Transverse colon (tissue), 4 donors: ENCODE measurements around the gene POC1A. TPM values are rescaled to one million over a fixed set of nuclear protein-coding genes. Genes with fewer than 3 reads are reported as not detected.

ENCODE experiments used
- DNase-seq: peaks from one replicate; pipeline ENCODE4 v3.0.0-alpha.2; 2019
- H3K27ac ChIP-seq, 4 donors: fragments of 200-600 bp; sonication (generic); 2 replicates each; pipeline ENCODE4 v1.5.1; 2016 to 2018; ENCODE audit warnings: inconsistent platforms in 4 of 4
- H3K27me3 ChIP-seq: fragments of 200-600 bp; sonication (generic); 2 replicates; pipeline ENCODE4 v1.5.1; 2017; ENCODE audit warnings: inconsistent platforms
- H3K36me3 ChIP-seq, 4 donors: fragments of 200-600 bp; sonication (generic); 2 replicates each; pipeline ENCODE4 v1.5.1; 2017 to 2019; ENCODE audit warnings: inconsistent platforms in 4 of 4
- H3K4me1 ChIP-seq, 4 donors: fragments of 200-600 bp; sonication (generic); 2 replicates each; pipeline ENCODE4 v1.5.1; 2017 to 2020; ENCODE audit warnings: inconsistent platforms in 4 of 4
- H3K4me3 ChIP-seq, 4 donors: fragments of 200-600 bp; sonication (generic); 1 replicate in 1 of 4; 2 replicates in 3 of 4; pipeline versions ENCODE4 v1.5.1 to v1.6.1; 2017 to 2019; ENCODE audit warnings: inconsistent platforms in 4 of 4
- H3K9me3 ChIP-seq, 2 donors: fragments of 200-600 bp; sonication (generic); 2 replicates each; pipeline ENCODE4 v1.5.1; 2017 to 2019; ENCODE audit warnings: inconsistent platforms in 2 of 2
- EP300 ChIP-seq: sonication (generic); formaldehyde crosslinking; IDR thresholded peaks from one replicate; pipeline ENCODE4 v1.6.1; 2017; ENCODE audit warnings: antibody characterized with exemption, low read depth
- POLR2A ChIP-seq: fragments of 450-650 bp; IDR thresholded peaks from one replicate; pipeline ENCODE4 v1.6.1; 2016; ENCODE audit warnings: antibody characterized with exemption, mild to moderate bottlenecking, moderate library complexity
- POLR2AphosphoS5 ChIP-seq, 3 donors: sonication (generic); formaldehyde crosslinking; IDR thresholded peaks; one replicate each; pipeline ENCODE4 v1.6.1; 2016; ENCODE audit warnings: antibody characterized with exemption in 3 of 3
- WGBS, 2 donors: methylation state at CpG; one replicate each; pipeline ENCODE4 v1.1.5; 2018; ENCODE audit warnings: low coverage in 1 of 2; 5-methylcytosine and 5-hydroxymethylcytosine counted together
- in situ Hi-C, 4 donors: fragments of 200-750 bp; cut with MboI; loops; one replicate each; pipeline versions ENCODE4 v1.15.0 to v1.15.1; 2017; ENCODE audit warnings: low sequenced_read_pairs in 3 of 4, low pct_ligation_motif_present in 1 of 4, low pct_unique_long_range_greater_than_20kb in 1 of 4
- intact Hi-C: fragments of 100-400 bp; cut with DNase I; formaldehyde crosslinking; loops from one replicate; pipeline ENCODE4 v1.15.1; 2023; ENCODE audit warnings: low total_unique reads
- total RNA-seq, 4 donors: library from RNA; depleted of rRNA; stranded (reverse); fragments of >200 nt; gene quantifications; one replicate each; pipeline ENCODE4 v1.1.0, GENCODE V29; 2016
- TF ChIP-seq, protein P1 (sequence below), 5 experiments: fragments of 200-600 bp in 3 of 5; fragments of 450-650 bp in 2 of 5; sonication (generic) in 3 of 5; IDR thresholded peaks; 1 replicate in 2 of 5; 2 replicates in 3 of 5; pipeline ENCODE4 v1.5.1; 2016 to 2017; ENCODE audit warnings: antibody characterized with exemption in 5 of 5, inconsistent platforms in 3 of 5, mild to moderate bottlenecking in 2 of 5, moderate library complexity in 1 of 5

The POC1A gene
- total RNA-seq, 4 donors from 2014 or later = 0.80 to 3.1 (median 2.2) TPM; not detected in 1

DNA sequence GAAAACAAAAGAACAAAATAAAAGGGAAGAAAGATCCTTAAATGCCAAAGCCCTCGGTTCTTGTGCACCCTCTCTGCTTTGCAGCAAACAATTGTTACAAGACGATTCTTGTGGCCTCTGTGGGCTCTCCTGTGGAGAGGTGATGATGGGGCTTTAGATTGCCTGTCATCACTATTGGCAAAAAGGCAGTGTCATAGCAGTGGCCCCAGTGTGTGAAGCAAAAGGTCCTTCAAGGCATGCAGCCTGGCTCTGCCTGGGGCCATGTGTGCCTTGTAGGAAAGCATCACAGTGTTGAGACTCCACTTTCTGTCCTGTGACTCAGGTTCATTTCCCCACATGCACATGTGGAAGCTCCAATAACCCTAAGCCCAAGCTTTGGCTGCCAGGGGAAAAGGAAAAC lies 43.7 kb downstream of the POC1A start:
- Histone ChIP-seq H3K27ac (no peak overlapping the region), H3K36me3 (no peaks in the 10 kb centered on the region), H3K27me3 (no peaks in the 10 kb centered on the region), H3K9me3 (no peaks in the 10 kb centered on the region), H3K4me3 (no peak overlapping the region), H3K4me1 (no peaks in the 10 kb centered on the region)
- TF ChIP-seq POLR2A (no peak), EP300 (no peak), POLR2AphosphoS5 (IDR thresholded peaks at IDR 0.05) (no peak)
- TF ChIP-seq, protein P1, sequence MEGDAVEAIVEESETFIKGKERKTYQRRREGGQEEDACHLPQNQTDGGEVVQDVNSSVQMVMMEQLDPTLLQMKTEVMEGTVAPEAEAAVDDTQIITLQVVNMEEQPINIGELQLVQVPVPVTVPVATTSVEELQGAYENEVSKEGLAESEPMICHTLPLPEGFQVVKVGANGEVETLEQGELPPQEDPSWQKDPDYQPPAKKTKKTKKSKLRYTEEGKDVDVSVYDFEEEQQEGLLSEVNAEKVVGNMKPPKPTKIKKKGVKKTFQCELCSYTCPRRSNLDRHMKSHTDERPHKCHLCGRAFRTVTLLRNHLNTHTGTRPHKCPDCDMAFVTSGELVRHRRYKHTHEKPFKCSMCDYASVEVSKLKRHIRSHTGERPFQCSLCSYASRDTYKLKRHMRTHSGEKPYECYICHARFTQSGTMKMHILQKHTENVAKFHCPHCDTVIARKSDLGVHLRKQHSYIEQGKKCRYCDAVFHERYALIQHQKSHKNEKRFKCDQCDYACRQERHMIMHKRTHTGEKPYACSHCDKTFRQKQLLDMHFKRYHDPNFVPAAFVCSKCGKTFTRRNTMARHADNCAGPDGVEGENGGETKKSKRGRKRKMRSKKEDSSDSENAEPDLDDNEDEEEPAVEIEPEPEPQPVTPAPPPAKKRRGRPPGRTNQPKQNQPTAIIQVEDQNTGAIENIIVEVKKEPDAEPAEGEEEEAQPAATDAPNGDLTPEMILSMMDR (IDR thresholded peaks at IDR 0.05) = no peak
- in situ Hi-C loops (no loop called here), intact Hi-C loops (no loop called here)
- DNase-seq = no peak
- WGBS, 2 donors = 73 to 89% methylated on average over 2 of the region's 2 CpGs

DNA sequence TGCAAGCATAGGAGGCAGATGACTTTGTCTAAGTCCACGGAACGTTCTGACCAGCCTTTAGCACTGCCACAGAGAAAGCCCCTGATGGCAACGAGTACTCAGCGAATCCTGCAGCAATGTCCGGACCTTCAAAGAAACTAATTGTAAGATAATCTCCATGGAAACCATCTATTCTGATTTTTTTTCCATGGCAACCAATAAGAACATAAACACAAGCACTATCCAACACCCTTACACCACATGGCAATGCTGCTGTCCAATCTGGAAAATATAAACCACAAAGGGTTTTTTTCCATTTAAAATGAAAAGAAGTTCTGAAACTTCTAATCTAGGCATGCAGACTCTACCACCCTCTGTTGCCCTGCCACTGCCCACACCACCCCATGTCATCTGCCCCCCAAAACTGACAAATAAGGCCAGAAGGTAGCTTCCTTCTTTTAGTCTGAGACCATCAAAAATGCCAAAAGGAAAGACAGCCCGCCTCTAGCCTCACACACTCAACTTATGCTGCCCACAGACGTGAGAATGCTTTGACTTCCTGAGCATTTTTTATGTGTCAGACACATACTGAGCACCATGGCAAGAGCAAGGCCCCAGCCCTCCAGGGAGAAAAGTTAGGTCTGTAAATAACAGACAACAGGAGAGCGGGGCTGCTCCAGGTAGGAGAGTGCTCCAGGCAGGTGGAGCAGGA lies 44.5 kb downstream of the POC1A start:
- intact Hi-C loops (no loop called here), in situ Hi-C loops (no loop called here)
- Histone ChIP-seq H3K4me3 (no peak overlapping the region), H3K27me3 (no peaks in the 10 kb centered on the region), H3K36me3 (no peaks in the 10 kb centered on the region), H3K4me1 (no peaks in the 10 kb centered on the region), H3K9me3 (no peaks in the 10 kb centered on the region), H3K27ac (no peak overlapping the region)
- no peak for TF ChIP-seq EP300
- no peak for TF ChIP-seq POLR2A
- TF ChIP-seq POLR2AphosphoS5 (IDR thresholded peaks at IDR 0.05) = no peak
- TF ChIP-seq, protein P1 (IDR thresholded peaks at IDR 0.05) = no peak
- 60 to 78% methylated on average over 2 to 8 of the region's 8 CpGs for WGBS, 2 donors
- DNase-seq = no peak

DNA sequence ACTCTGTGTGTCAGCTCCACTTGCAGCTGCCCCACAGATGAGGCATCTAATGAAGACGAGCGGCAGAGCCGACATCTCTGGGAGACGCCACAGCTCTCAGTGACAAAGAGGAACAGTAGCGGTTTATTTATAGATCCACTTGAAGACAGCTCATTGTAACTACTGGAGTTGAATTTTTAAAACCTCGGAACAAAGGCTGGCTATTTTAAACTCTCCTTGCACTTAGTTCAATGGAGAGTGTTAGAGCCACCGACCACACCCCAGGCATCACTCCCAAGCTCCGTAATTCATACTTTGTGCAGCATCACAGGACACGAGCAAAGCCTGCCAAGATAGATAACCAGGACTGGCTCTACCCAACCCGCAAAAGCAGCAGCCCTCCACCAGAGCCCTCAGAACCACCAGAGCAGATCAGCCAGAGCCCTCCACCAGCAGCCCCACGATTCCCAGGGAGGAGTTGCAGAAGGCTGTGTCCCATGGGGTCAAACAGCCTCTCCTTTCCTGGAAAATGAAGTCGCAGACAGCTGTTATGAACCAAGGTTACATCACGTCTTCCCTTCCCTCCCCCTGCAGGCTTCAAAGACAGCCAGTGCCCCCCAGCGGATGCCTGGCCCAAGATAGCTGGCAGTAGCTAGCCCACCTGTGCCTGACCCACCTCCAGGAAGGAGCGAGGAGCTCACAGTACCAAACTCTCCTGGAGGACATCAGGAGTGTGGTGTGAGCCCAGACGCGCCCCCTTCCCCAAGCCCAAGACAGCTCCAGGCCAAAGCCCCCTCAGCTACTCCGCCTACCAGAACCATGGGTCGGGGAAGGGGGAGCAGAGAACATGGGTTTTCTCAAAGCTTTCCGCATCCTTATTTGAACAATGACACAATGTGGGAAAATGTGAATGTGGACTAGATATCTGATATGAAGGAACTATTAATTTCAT lies 45.7 kb downstream of the POC1A start:
- Histone ChIP-seq H3K27me3 (no peaks in the 10 kb centered on the region), H3K27ac (no peak overlapping the region), H3K4me1 (no peaks in the 10 kb centered on the region), H3K9me3 (no peaks in the 10 kb centered on the region), H3K4me3 (no peak overlapping the region), H3K36me3 (no peaks in the 10 kb centered on the region)
- 79 to 89% methylated on average over 5 to 20 of the region's 20 CpGs for WGBS, 2 donors
- DNase-seq = no peak
- intact Hi-C loops = no loop called here
- in situ Hi-C loops = no loop called here
- TF ChIP-seq POLR2AphosphoS5 (IDR thresholded peaks at IDR 0.05) (no peak), EP300 (no peak), POLR2A (no peak)
- TF ChIP-seq, protein P1 (IDR thresholded peaks at IDR 0.05) = no peak

DNA sequence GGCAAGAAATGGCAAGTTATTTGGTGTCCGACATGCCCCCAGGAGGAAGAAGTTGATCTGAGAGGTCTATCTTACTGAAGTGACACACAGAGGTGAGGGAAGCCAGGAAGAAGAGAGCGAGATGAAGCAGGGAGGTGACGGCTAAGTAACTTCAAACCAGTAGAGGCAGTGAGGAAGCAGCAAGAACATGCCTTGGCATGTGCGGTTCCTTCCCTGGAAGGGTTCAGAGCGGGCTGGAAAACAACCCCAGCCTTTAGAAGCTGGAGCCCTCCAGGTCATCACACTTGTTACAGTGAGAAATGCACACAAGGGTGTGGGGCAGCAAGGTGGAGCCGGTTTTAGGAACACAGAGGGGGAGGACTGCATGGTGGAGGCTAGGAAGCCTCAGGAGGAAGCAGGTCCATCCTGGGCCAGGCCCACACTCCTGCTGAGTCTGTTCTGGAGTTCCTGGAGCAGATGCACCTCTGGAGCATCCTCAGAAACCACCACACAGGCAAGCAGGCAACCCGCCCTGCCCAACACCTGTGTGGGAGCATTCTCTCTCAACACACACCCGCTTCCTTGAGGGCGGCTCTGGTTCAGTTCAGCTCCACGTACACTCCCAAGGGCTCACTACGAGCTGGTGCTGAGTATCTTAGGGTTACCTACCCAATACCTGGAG lies 47.1 kb downstream of the POC1A start:
- H3K4me3 ChIP-seq = no peak overlapping the region
- 95% methylated on average over 4 to 11 of the region's 11 CpGs for WGBS, 2 donors
- no peaks in the 10 kb centered on the region for H3K9me3 ChIP-seq
- no peaks in the 10 kb centered on the region for H3K27me3 ChIP-seq
- no peak overlapping the region for H3K27ac ChIP-seq
- no peaks in the 10 kb centered on the region for H3K36me3 ChIP-seq
- in situ Hi-C loops = no loop called here
- intact Hi-C loops = no loop called here
- no peak for TF ChIP-seq EP300
- no peak for TF ChIP-seq POLR2AphosphoS5 (IDR thresholded peaks at IDR 0.05)
- TF ChIP-seq POLR2A = no peak
- TF ChIP-seq, protein P1 (IDR thresholded peaks at IDR 0.05) = no peak
- DNase-seq = no peak
- H3K4me1 ChIP-seq = no peaks in the 10 kb centered on the region
